Stimulated activated CD4-positive, alpha-beta T cell treated with anti-CD3 and anti-CD28 coated beads, Interleukin-4, amount 100 ng/mL, for 24 hours (primary cell): ENCODE measurements around the gene SCP2.

Experiments used
- DNase-seq: peaks from one replicate; pipeline ENCODE4 v3.0.0-alpha.2; 2020

SCP2 gene

GRCh38 chr1:53085405-53085804, 158.3 kb downstream of the SCP2 start:
- DNase-seq = no peak

GRCh38 chr1:53086491-53087070, 159.5 kb downstream of the SCP2 start:
- DNase-seq = no peak

GRCh38 chr1:53087332-53088285, 160.5 kb downstream of the SCP2 start:
- no peak for DNase-seq

- no peak for DNase-seq
Observed at GRCh38 chr1:53088616-53089300, 161.7 kb downstream of the SCP2 start.

GRCh38 chr1:53089478-53090226, 162.6 kb downstream of the SCP2 start:
- DNase-seq = no peak

- no peak for DNase-seq
Observed at GRCh38 chr1:53090227-53091147, 163.4 kb downstream of the SCP2 start.

- no peak for DNase-seq
Observed at GRCh38 chr1:53091841-53092645, 165.0 kb downstream of the SCP2 start.

GRCh38 chr1:53092659-53093450, 165.8 kb downstream of the SCP2 start:
- DNase-seq = no peak

GRCh38 chr1:53093451-53093754, 166.3 kb downstream of the SCP2 start:
- DNase-seq = no peak

GRCh38 chr1:53093778-53094532, 166.9 kb downstream of the SCP2 start:
- no peak for DNase-seq

- no peak for DNase-seq
Observed at GRCh38 chr1:53094533-53094919, 167.4 kb downstream of the SCP2 start.
